NCI-H82 treated with DMSO at 0.1 percent for 48 hours (cell line): ENCODE data around the gene TAF1D.
A peak's percentile ranks its signal among the peaks of the same experiment; 100 is the strongest.

Experiments
- DNase-seq: peaks from one replicate; lab custom pipeline; 2025; ENCODE audit not compliant: unreplicated experiment; lab: John Stamatoyannopoulos, UW

Gene TAF1D

GRCh38 chr11:93751001-93751400 lies 9.7 kb upstream of the TAF1D start:
- DNase-seq: no peak

GRCh38 chr11:93747122-93747521 lies 5.8 kb upstream of the TAF1D start:
- no peak for DNase-seq

GRCh38 chr11:93746101-93746500 lies 4.8 kb upstream of the TAF1D start:
- DNase-seq: no peak

- DNase-seq: peak; percentile 27
Measured at GRCh38 chr11:93745005-93745755, 3.9 kb upstream of the TAF1D start.

GRCh38 chr11:93744669-93745004 lies 3.3 kb upstream of the TAF1D start:
- no peak for DNase-seq

GRCh38 chr11:93743291-93743690 lies 2.0 kb upstream of the TAF1D start:
- no peak for DNase-seq

- no peak for DNase-seq
Measured at GRCh38 chr11:93741882-93742226, 559 bp upstream of the TAF1D start.

GRCh38 chr11:93740730-93741093 lies 583 bp downstream of the TAF1D start:
- DNase-seq: peak; percentile 25

GRCh38 chr11:93740031-93740729 lies 1.1 kb downstream of the TAF1D start:
- DNase-seq: no peak

GRCh38 chr11:93738647-93739081 lies 2.6 kb downstream of the TAF1D start:
- no peak for DNase-seq

GRCh38 chr11:93737904-93738612 lies 3.2 kb downstream of the TAF1D start:
- DNase-seq: no peak

- DNase-seq: no peak
Measured at GRCh38 chr11:93736129-93736528, 5.2 kb downstream of the TAF1D start.

GRCh38 chr11:93735627-93736026 lies 5.7 kb downstream of the TAF1D start:
- no peak for DNase-seq

GRCh38 chr11:93734427-93735222 lies 6.7 kb downstream of the TAF1D start:
- DNase-seq: no peak

- no peak for DNase-seq
Measured at GRCh38 chr11:93733474-93733873, 7.8 kb downstream of the TAF1D start.

- no peak for DNase-seq
Measured at GRCh38 chr11:93732237-93732892, 8.9 kb downstream of the TAF1D start.

- no peak for DNase-seq
Measured at GRCh38 chr11:93730108-93731107, 10.9 kb downstream of the TAF1D start.

GRCh38 chr11:93729129-93729616 lies 12.1 kb downstream of the TAF1D start:
- no peak for DNase-seq

GRCh38 chr11:93728792-93729128 lies 12.5 kb downstream of the TAF1D start:
- DNase-seq: no peak
